HepG2 (cell line): ENCODE results near the gene DNMT1. TPM values are rescaled to one million over a fixed set of nuclear protein-coding genes. Genes with fewer than 3 reads are reported as not detected.

ENCODE experiments used
- DMAP1 ChIP-seq: IDR thresholded peaks from 2 replicates; pipeline ENCODE4 v1.6.1; 2016
- FOXJ3 ChIP-seq: sonication (generic); formaldehyde crosslinking; IDR thresholded peaks from 2 replicates; pipeline ENCODE4 v1.4.0; 2020; ENCODE audit warnings: missing genetic modification reagents, mild to moderate bottlenecking, borderline replicate concordance
- NAIF1 ChIP-seq: sonication (generic); formaldehyde crosslinking; IDR thresholded peaks from 2 replicates; pipeline ENCODE4 v1.5.0; 2020; ENCODE audit warnings: mild to moderate bottlenecking, missing genetic modification reagents, borderline replicate concordance
- TBX3 ChIP-seq: fragments of 450-650 bp; IDR thresholded peaks from 2 replicates; pipeline ENCODE4 v1.6.1; 2017; ENCODE audit warnings: antibody characterized with exemption, mild to moderate bottlenecking, inconsistent platforms, borderline replicate concordance
- ZNF558 ChIP-seq: sonication (generic); formaldehyde crosslinking; IDR thresholded peaks from 2 replicates; pipeline ENCODE4 v1.9.0; 2022; ENCODE audit warnings: mild to moderate bottlenecking, missing genetic modification reagents, borderline replicate concordance
- ZNF614 ChIP-seq: IDR thresholded peaks from 2 replicates; pipeline ENCODE4 v1.6.1; 2018; ENCODE audit warnings: missing biosample characterization, missing genetic modification reagents, inconsistent platforms, borderline replicate concordance
- ZNF746 ChIP-seq: sonication (generic); formaldehyde crosslinking; IDR thresholded peaks from 2 replicates; pipeline ENCODE4 v1.8.0; 2022; ENCODE audit warnings: mild to moderate bottlenecking, missing genetic modification reagents
- ZNF841 ChIP-seq: sonication (generic); formaldehyde crosslinking; IDR thresholded peaks from 2 replicates; pipeline ENCODE4 v1.8.1; 2023; ENCODE audit warnings: missing genetic modification reagents, borderline replicate concordance
- polyA plus RNA-seq, 8 experiments: library from polyadenylated mRNA; depleted of rRNA in 3 of 8; stranded (reverse) in 7 of 8; unstranded in 1 of 8; fragments of >200 nt; fragmentation: Illumina TruSeq in 4 of 8; extraction: Trizol in 4 of 8; gene quantifications; 2 replicates each; pipeline versions ENCODE4 v1.2.1 to v1.2.3, GENCODE V29; 2011 to 2016; ENCODE audit warnings: low read depth in 4 of 8, missing spikeins in 1 of 8, mixed read lengths in 1 of 8; ENCODE audit not compliant: insufficient read depth in 1 of 8
- total RNA-seq, 5 experiments: library from RNA; depleted of rRNA; stranded (reverse); fragments of >200 nt; fragmentation: Illumina TruSeq; extraction: Trizol; gene quantifications; 2 replicates each; pipeline ENCODE4 v1.2.3, GENCODE V29; 2016; ENCODE audit warnings: low read depth in 1 of 5
- TF ChIP-seq, protein P1 (sequence below): sonication (generic); formaldehyde crosslinking; IDR thresholded peaks from 2 replicates; pipeline ENCODE4 v1.4.0; 2020; ENCODE audit warnings: low read depth, missing genetic modification reagents
- TF ChIP-seq, protein P2 (sequence below): sonication (generic); formaldehyde crosslinking; IDR thresholded peaks from 2 replicates; pipeline ENCODE4 v1.4.0; 2020; ENCODE audit warnings: mild to moderate bottlenecking, missing genetic modification reagents
- TF ChIP-seq, protein P3 (sequence below): sonication (generic); formaldehyde crosslinking; IDR thresholded peaks from 2 replicates; pipeline ENCODE4 v1.9.0; 2021; ENCODE audit warnings: missing genetic modification reagents, borderline replicate concordance

The DNMT1 gene
- total and polyA plus RNA-seq, 2 of the 13 experiments (the other 11 are each of a cell fraction or from before 2014, with no cell fraction given), result 31.2 to 91.1 TPM

DNA sequence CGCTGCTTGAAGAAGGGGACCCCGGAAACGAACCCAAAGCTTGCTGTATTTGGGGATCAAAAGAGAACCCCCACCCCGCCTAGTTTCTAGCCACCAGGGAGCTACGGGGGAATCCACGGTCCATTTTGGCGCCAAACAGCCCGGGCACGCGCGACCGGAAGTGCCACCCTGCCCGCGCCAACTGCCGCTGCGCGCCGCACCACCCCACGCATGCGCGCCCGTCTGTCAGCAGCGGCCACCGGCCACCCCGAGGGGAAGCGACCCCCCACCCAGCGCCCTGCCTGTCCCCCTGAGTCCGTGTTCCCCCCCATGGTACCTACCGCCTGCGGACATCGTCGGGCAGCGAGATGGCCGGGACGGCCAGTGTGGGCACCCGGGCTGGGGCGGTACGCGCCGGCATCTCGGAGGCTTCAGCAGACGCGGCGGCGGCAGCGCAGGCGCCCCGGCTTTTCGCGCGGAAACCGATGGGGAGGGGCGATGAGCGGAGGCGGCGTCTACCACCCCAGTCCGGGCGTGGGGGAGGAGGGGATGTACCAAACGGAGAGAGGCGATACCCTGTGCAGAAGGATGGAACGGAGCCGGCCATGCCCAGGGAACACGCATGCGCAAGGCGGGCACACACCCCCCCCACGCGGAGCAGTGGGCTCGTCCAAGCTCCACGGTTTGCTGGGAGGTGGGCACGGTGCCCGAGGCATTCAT lies at the start of gene DNMT1 (continued):
- TF ChIP-seq, protein P1, sequence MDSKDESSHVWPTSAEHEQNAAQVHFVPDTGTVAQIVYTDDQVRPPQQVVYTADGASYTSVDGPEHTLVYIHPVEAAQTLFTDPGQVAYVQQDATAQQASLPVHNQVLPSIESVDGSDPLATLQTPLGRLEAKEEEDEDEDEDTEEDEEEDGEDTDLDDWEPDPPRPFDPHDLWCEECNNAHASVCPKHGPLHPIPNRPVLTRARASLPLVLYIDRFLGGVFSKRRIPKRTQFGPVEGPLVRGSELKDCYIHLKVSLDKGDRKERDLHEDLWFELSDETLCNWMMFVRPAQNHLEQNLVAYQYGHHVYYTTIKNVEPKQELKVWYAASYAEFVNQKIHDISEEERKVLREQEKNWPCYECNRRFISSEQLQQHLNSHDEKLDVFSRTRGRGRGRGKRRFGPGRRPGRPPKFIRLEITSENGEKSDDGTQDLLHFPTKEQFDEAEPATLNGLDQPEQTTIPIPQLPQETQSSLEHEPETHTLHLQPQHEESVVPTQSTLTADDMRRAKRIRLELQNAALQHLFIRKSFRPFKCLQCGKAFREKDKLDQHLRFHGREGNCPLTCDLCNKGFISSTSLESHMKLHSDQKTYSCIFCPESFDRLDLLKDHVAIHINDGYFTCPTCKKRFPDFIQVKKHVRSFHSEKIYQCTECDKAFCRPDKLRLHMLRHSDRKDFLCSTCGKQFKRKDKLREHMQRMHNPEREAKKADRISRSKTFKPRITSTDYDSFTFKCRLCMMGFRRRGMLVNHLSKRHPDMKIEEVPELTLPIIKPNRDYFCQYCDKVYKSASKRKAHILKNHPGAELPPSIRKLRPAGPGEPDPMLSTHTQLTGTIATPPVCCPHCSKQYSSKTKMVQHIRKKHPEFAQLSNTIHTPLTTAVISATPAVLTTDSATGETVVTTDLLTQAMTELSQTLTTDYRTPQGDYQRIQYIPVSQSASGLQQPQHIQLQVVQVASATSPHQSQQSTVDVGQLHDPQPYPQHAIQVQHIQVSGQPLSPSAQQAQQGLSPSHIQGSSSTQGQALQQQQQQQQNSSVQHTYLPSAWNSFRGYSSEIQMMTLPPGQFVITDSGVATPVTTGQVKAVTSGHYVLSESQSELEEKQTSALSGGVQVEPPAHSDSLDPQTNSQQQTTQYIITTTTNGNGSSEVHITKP (CRISPR knock-in tag), result peak; percentile 100
- TF ChIP-seq ZNF614 (CRISPR knock-in tag) (no peak), TBX3 (0 out of 2 replicates have a peak, but pooled peaks have one; percentile 8), ZNF841 (no peak), NAIF1 (CRISPR knock-in tag) (peak; percentile 85), ZNF558 (CRISPR knock-in tag) (peak; percentile 72; the same call in 1 of the 2 replicates), DMAP1 (peak; percentile 70; the same call in 1 of the 2 replicates), FOXJ3 (CRISPR knock-in tag) (peak; percentile 4; the same call in 1 of the 2 replicates), ZNF746 (CRISPR knock-in tag) (no peak; the same call in 1 of the 2 replicates)
- TF ChIP-seq, protein P2, sequence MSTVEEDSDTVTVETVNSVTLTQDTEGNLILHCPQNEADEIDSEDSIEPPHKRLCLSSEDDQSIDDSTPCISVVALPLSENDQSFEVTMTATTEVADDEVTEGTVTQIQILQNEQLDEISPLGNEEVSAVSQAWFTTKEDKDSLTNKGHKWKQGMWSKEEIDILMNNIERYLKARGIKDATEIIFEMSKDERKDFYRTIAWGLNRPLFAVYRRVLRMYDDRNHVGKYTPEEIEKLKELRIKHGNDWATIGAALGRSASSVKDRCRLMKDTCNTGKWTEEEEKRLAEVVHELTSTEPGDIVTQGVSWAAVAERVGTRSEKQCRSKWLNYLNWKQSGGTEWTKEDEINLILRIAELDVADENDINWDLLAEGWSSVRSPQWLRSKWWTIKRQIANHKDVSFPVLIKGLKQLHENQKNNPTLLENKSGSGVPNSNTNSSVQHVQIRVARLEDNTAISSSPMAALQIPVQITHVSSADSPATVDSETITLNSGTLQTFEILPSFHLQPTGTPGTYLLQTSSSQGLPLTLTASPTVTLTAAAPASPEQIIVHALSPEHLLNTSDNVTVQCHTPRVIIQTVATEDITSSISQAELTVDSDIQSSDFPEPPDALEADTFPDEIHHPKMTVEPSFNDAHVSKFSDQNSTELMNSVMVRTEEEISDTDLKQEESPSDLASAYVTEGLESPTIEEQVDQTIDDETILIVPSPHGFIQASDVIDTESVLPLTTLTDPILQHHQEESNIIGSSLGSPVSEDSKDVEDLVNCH, result no peak
- TF ChIP-seq, protein P3, sequence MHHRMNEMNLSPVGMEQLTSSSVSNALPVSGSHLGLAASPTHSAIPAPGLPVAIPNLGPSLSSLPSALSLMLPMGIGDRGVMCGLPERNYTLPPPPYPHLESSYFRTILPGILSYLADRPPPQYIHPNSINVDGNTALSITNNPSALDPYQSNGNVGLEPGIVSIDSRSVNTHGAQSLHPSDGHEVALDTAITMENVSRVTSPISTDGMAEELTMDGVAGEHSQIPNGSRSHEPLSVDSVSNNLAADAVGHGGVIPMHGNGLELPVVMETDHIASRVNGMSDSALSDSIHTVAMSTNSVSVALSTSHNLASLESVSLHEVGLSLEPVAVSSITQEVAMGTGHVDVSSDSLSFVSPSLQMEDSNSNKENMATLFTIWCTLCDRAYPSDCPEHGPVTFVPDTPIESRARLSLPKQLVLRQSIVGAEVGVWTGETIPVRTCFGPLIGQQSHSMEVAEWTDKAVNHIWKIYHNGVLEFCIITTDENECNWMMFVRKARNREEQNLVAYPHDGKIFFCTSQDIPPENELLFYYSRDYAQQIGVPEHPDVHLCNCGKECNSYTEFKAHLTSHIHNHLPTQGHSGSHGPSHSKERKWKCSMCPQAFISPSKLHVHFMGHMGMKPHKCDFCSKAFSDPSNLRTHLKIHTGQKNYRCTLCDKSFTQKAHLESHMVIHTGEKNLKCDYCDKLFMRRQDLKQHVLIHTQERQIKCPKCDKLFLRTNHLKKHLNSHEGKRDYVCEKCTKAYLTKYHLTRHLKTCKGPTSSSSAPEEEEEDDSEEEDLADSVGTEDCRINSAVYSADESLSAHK, result no peak
